Bronchial epithelial cell (primary cell): ENCODE data around the gene NRXN3. TPM values are rescaled to one million over a fixed set of nuclear protein-coding genes. Genes with fewer than 3 reads are reported as not detected.

Experiments
- DNase-seq: peaks from one replicate; pipeline ENCODE4 v3.0.0-alpha.2; 2010; ENCODE audit warnings: low read depth
- FAIRE-seq: peaks from 2 replicates; lab custom pipeline; 2011; peaks lifted over from hg19 to GRCh38; lab: Jason Lieb, UNC
- H3K27me3 ChIP-seq: 2 replicates; pipeline ENCODE4 v1.5.1; 2011; ENCODE audit warnings: low read length; ENCODE audit not compliant: control insufficient read depth, insufficient read depth
- H3K36me3 ChIP-seq: 2 replicates; pipeline ENCODE4 v1.5.1; 2011; ENCODE audit warnings: low read length; ENCODE audit not compliant: control insufficient read depth, insufficient read depth
- H3K4me3 ChIP-seq: 2 replicates; pipeline ENCODE4 v1.5.1; 2011; ENCODE audit warnings: mild to moderate bottlenecking, low read depth, low read length, control low read depth
- total RNA-seq: library from RNA; depleted of rRNA; stranded (reverse); fragments of >200 nt; gene quantifications from 2 replicates; pipeline ENCODE4 v1.2.1, GENCODE V29; 2014
- TF ChIP-seq, protein P1 (sequence below): IDR thresholded peaks from 2 replicates; pipeline ENCODE4 v1.5.1; 2011; ENCODE audit warnings: mild to moderate bottlenecking, moderate library complexity, low read length, control low read depth, inconsistent platforms; ENCODE audit not compliant: insufficient read depth, severe bottlenecking

The NRXN3 gene
- total RNA-seq, 1 donor from 2014 or later: under 0.01 TPM

- H3K36me3 ChIP-seq: no peaks in the 10 kb centered on the region
- H3K27me3 ChIP-seq: no peaks in the 10 kb centered on the region
- TF ChIP-seq, protein P1, sequence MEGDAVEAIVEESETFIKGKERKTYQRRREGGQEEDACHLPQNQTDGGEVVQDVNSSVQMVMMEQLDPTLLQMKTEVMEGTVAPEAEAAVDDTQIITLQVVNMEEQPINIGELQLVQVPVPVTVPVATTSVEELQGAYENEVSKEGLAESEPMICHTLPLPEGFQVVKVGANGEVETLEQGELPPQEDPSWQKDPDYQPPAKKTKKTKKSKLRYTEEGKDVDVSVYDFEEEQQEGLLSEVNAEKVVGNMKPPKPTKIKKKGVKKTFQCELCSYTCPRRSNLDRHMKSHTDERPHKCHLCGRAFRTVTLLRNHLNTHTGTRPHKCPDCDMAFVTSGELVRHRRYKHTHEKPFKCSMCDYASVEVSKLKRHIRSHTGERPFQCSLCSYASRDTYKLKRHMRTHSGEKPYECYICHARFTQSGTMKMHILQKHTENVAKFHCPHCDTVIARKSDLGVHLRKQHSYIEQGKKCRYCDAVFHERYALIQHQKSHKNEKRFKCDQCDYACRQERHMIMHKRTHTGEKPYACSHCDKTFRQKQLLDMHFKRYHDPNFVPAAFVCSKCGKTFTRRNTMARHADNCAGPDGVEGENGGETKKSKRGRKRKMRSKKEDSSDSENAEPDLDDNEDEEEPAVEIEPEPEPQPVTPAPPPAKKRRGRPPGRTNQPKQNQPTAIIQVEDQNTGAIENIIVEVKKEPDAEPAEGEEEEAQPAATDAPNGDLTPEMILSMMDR: no peak
- FAIRE-seq (no peak), DNase-seq (no peak)
- no peak overlapping the region for H3K4me3 ChIP-seq
These were observed 1416.2 kb downstream of the NRXN3 start for GRCh38 chr14:79586416-79586815.

- TF ChIP-seq, protein P1: no peak
- DNase-seq: peak; percentile 37
- no peak for FAIRE-seq
These were observed 1416.9 kb downstream of the NRXN3 start for GRCh38 chr14:79586989-79587598.

DNA sequence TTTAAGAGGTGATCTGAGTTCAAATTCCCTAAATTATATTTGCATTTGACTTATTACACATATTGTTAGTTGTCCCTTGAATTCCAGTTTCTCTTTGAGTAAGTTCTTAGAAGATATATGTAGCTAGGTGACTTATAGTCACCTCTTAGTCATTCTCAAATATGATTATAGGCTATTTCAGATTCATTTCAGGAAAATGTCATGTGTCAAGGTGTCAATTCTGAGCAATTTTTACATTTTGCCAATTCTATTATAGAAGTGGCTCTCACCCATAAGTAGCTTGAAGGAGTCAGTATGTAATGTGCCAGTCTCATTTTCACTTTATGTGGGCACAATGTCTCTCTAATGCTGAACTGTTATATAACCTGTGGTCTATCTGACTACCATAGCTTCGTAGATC lies 1417.7 kb downstream of the NRXN3 start:
- no peak for FAIRE-seq
- Histone ChIP-seq H3K27me3 (no peaks in the 10 kb centered on the region), H3K4me3 (no peak overlapping the region)

More at GRCh38 chr14:79586989-79587598, 1416.9 kb downstream of the NRXN3 start:
- no peaks in the 10 kb centered on the region for H3K36me3 ChIP-seq
- no peak overlapping the region for H3K4me3 ChIP-seq
- H3K27me3 ChIP-seq: no peaks in the 10 kb centered on the region

DNA sequence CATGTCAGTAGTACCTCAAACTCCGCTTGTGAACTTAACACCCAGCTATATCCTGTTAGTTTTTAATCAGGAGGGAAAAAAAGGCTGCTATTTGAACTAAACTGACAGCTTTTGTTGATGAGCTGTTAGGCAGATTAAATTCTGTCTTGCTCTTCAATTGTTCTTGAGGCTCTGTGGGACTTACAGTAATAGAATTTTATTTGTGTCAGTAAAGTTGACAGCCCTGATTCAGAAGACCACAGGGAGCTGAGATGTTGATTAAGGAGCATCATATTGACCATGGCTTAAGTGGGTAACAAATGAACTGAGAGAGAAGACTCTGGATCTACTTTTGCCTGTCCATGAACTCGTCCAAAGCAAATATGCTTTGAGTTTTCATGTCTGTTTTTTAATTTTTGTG lies 1418.2 kb downstream of the NRXN3 start:
- TF ChIP-seq, protein P1: no peak
- Histone ChIP-seq H3K36me3 (no peaks in the 10 kb centered on the region), H3K27me3 (no peaks in the 10 kb centered on the region), H3K4me3 (no peak overlapping the region)
- FAIRE-seq (no peak), DNase-seq (no peak)

More for the DNA sequence above, 1417.7 kb downstream of the NRXN3 start:
- TF ChIP-seq, protein P1: no peak
- no peak for DNase-seq
- H3K36me3 ChIP-seq: no peaks in the 10 kb centered on the region

DNA sequence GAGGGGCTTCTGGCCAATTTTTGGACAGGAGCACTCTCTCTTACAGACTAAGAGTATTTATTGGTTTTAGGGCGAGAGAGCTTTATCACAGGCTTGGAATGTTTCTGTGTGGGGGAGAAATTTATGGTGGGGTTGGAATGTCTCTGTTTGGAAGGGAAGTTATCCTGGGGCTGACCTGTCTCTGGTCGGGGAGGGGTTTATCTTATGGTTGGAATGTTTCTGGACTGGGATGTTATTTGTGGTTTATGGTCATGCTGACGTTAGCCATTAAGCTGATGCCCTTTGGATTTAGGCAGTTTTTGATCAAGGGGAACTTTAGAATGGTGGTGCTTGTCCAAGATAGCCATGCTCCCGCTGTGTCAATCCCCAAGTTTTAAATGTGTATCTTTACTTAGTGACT lies 1426.4 kb downstream of the NRXN3 start:
- Histone ChIP-seq H3K36me3 (no peaks in the 10 kb centered on the region), H3K4me3 (no peak overlapping the region), H3K27me3 (no peaks in the 10 kb centered on the region)
- FAIRE-seq: no peak
- TF ChIP-seq, protein P1: no peak
- DNase-seq: no peak

DNA sequence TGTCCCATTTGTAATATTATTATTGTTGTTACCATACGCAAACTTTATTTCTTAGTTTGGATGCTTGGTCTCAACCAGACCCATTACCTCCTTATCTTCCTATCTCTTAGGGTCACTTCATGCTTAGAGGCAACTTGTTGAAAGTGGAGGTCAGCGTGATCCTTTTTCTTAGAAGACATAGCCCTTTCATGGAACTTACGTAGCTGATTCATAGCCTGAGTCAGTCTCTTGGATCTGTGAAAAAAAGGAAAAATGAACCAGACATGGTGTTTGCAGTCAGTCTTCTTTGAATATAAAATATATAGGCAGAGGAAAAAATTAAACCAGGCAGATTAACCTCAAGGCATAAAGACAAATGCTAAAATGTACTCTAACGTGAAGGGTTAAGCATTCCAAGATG lies 1427.4 kb downstream of the NRXN3 start:
- DNase-seq: no peak
- no peaks in the 10 kb centered on the region for H3K36me3 ChIP-seq
- no peak overlapping the region for H3K4me3 ChIP-seq
- H3K27me3 ChIP-seq: no peaks in the 10 kb centered on the region
- TF ChIP-seq, protein P1: no peak
- FAIRE-seq: no peak
